Measurements from ENCODE around the gene COL18A1.

GRCh38 chr21:45560106-45561021 lies 155.4 kb downstream of the COL18A1 start:
- TF ChIP-seq OSR1 (CRISPR knock-in tag; IDR thresholded peaks at IDR 0.05) = no peak
- no peak for TF ChIP-seq ZFP3 (CRISPR knock-in tag; IDR thresholded peaks at IDR 0.05)
- TF ChIP-seq POU6F1 (CRISPR knock-in tag; IDR thresholded peaks at IDR 0.05; ENCODE audit: borderline replicate concordance, low read depth) = no peak
- TF ChIP-seq TSHZ2 (CRISPR knock-in tag; IDR thresholded peaks at IDR 0.05) = no peak
- TF ChIP-seq SNAI2 (CRISPR knock-in tag; IDR thresholded peaks at IDR 0.05) = no peak
- no peak for TF ChIP-seq ARNTL (CRISPR knock-in tag; IDR thresholded peaks at IDR 0.05; ENCODE audit: borderline replicate concordance, low read depth)
- no peak for TF ChIP-seq BACH2 (CRISPR knock-in tag; IDR thresholded peaks at IDR 0.05; ENCODE audit: borderline replicate concordance)
- TF ChIP-seq PATZ1 (CRISPR knock-in tag; IDR thresholded peaks at IDR 0.05; ENCODE audit: borderline replicate concordance) = no peak
- no peak for TF ChIP-seq CSDC2 (CRISPR knock-in tag; IDR thresholded peaks at IDR 0.05)
